H9 (cell line): ENCODE measurements around the gene HMCN1. TPM values are rescaled to one million over a fixed set of nuclear protein-coding genes. Genes with fewer than 3 reads are reported as not detected.

ENCODE experiments used
- DNase-seq: peaks from one replicate; pipeline ENCODE4 v3.0.0-alpha.2; 2017
- H2AFZ ChIP-seq: one replicate; pipeline ENCODE4 v1.6.1; 2013; ENCODE audit warnings: mild to moderate bottlenecking, low read length, control low read depth, moderate library complexity
- H2AK5ac ChIP-seq: 2 replicates; pipeline ENCODE4 v1.6.1; 2013; ENCODE audit warnings: low read length, control low read depth, mixed read lengths; ENCODE audit not compliant: insufficient read length
- H2BK120ac ChIP-seq: one replicate; pipeline ENCODE4 v1.6.1; 2013; ENCODE audit warnings: low read depth, mild to moderate bottlenecking, low read length, control low read depth, inconsistent platforms; ENCODE audit not compliant: poor library complexity, severe bottlenecking
- H2BK12ac ChIP-seq: 2 replicates; pipeline ENCODE4 v1.6.1; 2013; ENCODE audit warnings: low read length, control low read depth, mixed read lengths, low read depth; ENCODE audit not compliant: insufficient read length
- H2BK15ac ChIP-seq: 2 replicates; pipeline ENCODE4 v1.6.1; 2013; ENCODE audit warnings: low read depth, low read length, control low read depth
- H2BK20ac ChIP-seq: one replicate; pipeline ENCODE4 v1.6.1; 2013; ENCODE audit warnings: low read depth, mild to moderate bottlenecking, low read length, control low read depth, inconsistent platforms; ENCODE audit not compliant: poor library complexity, severe bottlenecking
- H2BK5ac ChIP-seq: 2 replicates; pipeline ENCODE4 v1.6.1; 2013; ENCODE audit warnings: low read length, control low read depth, mixed read lengths; ENCODE audit not compliant: insufficient read length
- H3K14ac ChIP-seq: 2 replicates; pipeline ENCODE4 v1.6.1; 2013; ENCODE audit warnings: low read length, control low read depth; ENCODE audit not compliant: insufficient read depth
- H3K18ac ChIP-seq: 2 replicates; pipeline ENCODE4 v1.6.1; 2013; ENCODE audit warnings: low read depth, mild to moderate bottlenecking, mixed read lengths, low read length, control low read depth; ENCODE audit not compliant: insufficient read length
- H3K23ac ChIP-seq: 2 replicates; pipeline ENCODE4 v1.6.1; 2013; ENCODE audit warnings: low read length, control low read depth, mixed read lengths, low read depth; ENCODE audit not compliant: insufficient read length
- H3K23me2 ChIP-seq: 2 replicates; pipeline ENCODE4 v1.6.1; 2013; ENCODE audit warnings: low read depth, mild to moderate bottlenecking, mixed read lengths, low read length, control low read depth; ENCODE audit not compliant: insufficient read length, poor library complexity, severe bottlenecking
- H3K27ac ChIP-seq: 2 replicates; pipeline ENCODE4 v1.5.1; 2013; ENCODE audit warnings: low read length, control low read depth, mixed read lengths, low read depth; ENCODE audit not compliant: insufficient read length
- H3K27me3 ChIP-seq: 2 replicates; pipeline ENCODE4 v1.6.1; 2013; ENCODE audit warnings: low read length, control low read depth, inconsistent platforms; ENCODE audit not compliant: insufficient read depth
- H3K4ac ChIP-seq: 2 replicates; pipeline ENCODE4 v1.6.1; 2013; ENCODE audit warnings: low read depth, mild to moderate bottlenecking, control low read depth, inconsistent platforms, low read length, moderate library complexity
- H3K4me1 ChIP-seq: 2 replicates; pipeline ENCODE4 v1.6.1; 2013; ENCODE audit warnings: low read length, control low read depth, inconsistent platforms; ENCODE audit not compliant: insufficient read depth
- H3K4me2 ChIP-seq: 2 replicates; pipeline ENCODE4 v1.6.1; 2013; ENCODE audit warnings: low read length, control low read depth, mixed read lengths; ENCODE audit not compliant: insufficient read length, insufficient read depth
- H3K56ac ChIP-seq: 2 replicates; pipeline ENCODE4 v1.6.1; 2013; ENCODE audit warnings: low read depth, mild to moderate bottlenecking, mixed read lengths, low read length, control low read depth; ENCODE audit not compliant: insufficient read length
- H3K79me1 ChIP-seq: 2 replicates; pipeline ENCODE4 v1.6.1; 2013; ENCODE audit warnings: low read depth, mild to moderate bottlenecking, moderate library complexity, low read length, control low read depth, inconsistent platforms; ENCODE audit not compliant: insufficient read depth, poor library complexity, severe bottlenecking
- H3K79me2 ChIP-seq: 2 replicates; pipeline ENCODE4 v1.6.1; 2013; ENCODE audit warnings: low read length, control low read depth, inconsistent platforms; ENCODE audit not compliant: insufficient read depth
- H3K9ac ChIP-seq: 2 replicates; pipeline ENCODE4 v1.6.1; 2013; ENCODE audit warnings: low read length, control low read depth, mixed read lengths; ENCODE audit not compliant: insufficient read length; ENCODE audit errors: extremely low read depth
- H3K9me3 ChIP-seq: one replicate; pipeline ENCODE4 v1.6.1; 2013; ENCODE audit warnings: low read depth, low read length, inconsistent platforms; ENCODE audit not compliant: control insufficient read depth
- H3T11ph ChIP-seq: one replicate; pipeline ENCODE4 v1.6.1; 2013; ENCODE audit warnings: mild to moderate bottlenecking, low read length, control low read depth, inconsistent platforms
- H4K20me1 ChIP-seq: one replicate; pipeline ENCODE4 v1.6.1; 2013; ENCODE audit not compliant: control insufficient read depth, insufficient read length, insufficient read depth
- H4K5ac ChIP-seq: 2 replicates; pipeline ENCODE4 v1.6.1; 2013; ENCODE audit warnings: low read depth, mild to moderate bottlenecking, mixed read lengths, low read length, control low read depth; ENCODE audit not compliant: insufficient read length
- H4K8ac ChIP-seq: replicated peaks from 2 replicates; pipeline ENCODE4 v1.6.1; 2013; ENCODE audit warnings: low read length, control low read depth, mixed read lengths, low read depth; ENCODE audit not compliant: insufficient read length
- H4K91ac ChIP-seq: 2 replicates; pipeline ENCODE4 v1.6.1; 2013; ENCODE audit warnings: low read depth, mild to moderate bottlenecking, moderate library complexity, mixed read lengths, low read length, control low read depth; ENCODE audit not compliant: insufficient read length
- H3K27ac Mint-ChIP-seq, 3 experiments: 2 replicates in 2 of 3; 3 replicates in 1 of 3; pipeline ENCODE4 v1.8.0; 2020 to 2021; ENCODE audit warnings: mixed read lengths in 3 of 3, mild to moderate bottlenecking in 1 of 3, moderate library complexity in 1 of 3
- H3K27me3 Mint-ChIP-seq: 2 replicates; pipeline ENCODE4 v1.8.0; 2021; ENCODE audit warnings: low read depth, mild to moderate bottlenecking, moderate library complexity, mixed read lengths
- H3K36me3 Mint-ChIP-seq, 3 experiments: 2 replicates in 2 of 3; 3 replicates in 1 of 3; pipeline ENCODE4 v1.8.0; 2020 to 2021; ENCODE audit warnings: low read depth in 3 of 3, mixed read lengths in 3 of 3; ENCODE audit not compliant: insufficient read depth in 1 of 3
- H3K4me1 Mint-ChIP-seq, 2 experiments: 2 replicates each; pipeline ENCODE4 v1.8.0; 2020; ENCODE audit warnings: mixed read lengths in 2 of 2
- H3K4me3 Mint-ChIP-seq, 2 experiments: 2 replicates in 1 of 2; 3 replicates in 1 of 2; pipeline ENCODE4 v1.8.0; 2020 to 2021; ENCODE audit warnings: mild to moderate bottlenecking in 2 of 2, mixed read lengths in 2 of 2, moderate library complexity in 1 of 2
- H3K9me3 Mint-ChIP-seq, 2 experiments: 2 replicates in 1 of 2; 3 replicates in 1 of 2; pipeline ENCODE4 v1.8.0; 2020; ENCODE audit warnings: mild to moderate bottlenecking in 2 of 2, mixed read lengths in 2 of 2, moderate library complexity in 1 of 2
- WGBS: extraction: QIAGEN DNeasy Blood & Tissue Kit; methylation state at CpG from one replicate; pipeline ENCODE4 v1.1.7; 2013; ENCODE audit warnings: missing lambda C conversion rate, low lambda C conversion rate, mixed read lengths; ENCODE audit not compliant: insufficient read length; ENCODE audit errors: extremely low coverage; 5-methylcytosine and 5-hydroxymethylcytosine counted together
- total RNA-seq: library from RNA; stranded (reverse); gene quantifications from 2 replicates; pipeline ENCODE4 v1.2.1, GENCODE V29; 2021
- TF ChIP-seq, protein P1 (sequence below): fragments of 200-600 bp; sonication (generic); conservative IDR thresholded peaks from 3 replicates; pipeline ENCODE4 v1.8.0; 2021; ENCODE audit warnings: antibody characterized with exemption, mild to moderate bottlenecking

Gene HMCN1
- total RNA-seq, 1 experiment from 2014 or later: 3.3 TPM

DNA sequence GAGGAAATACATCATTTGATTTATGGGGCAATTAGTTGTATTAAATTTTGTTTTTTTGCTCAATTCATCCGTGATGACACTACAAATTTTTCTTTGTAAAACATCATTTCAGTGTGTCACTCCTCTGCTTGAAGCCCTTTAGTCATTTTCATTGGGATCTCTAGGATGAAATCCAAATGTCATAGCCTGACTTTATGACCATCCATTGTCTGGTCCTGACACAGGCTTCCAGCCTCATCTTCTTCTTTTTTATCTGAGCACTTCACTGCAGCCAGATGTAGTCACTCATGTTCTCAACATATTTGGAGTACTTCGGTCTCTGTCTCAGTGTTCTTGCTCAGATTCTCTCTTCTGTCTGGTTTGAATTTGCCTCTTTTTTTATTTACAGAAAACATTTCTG, 173.1 kb downstream of the HMCN1 start:
- Mint-ChIP-seq H3K27me3 (no peaks in the 10 kb centered on the region), H3K36me3 (peaks cover 0 to 2% (median 0%) of the 10 kb centered on the region in 3 experiments; a peak in 2 of 7 replicates), H3K4me3 (no peak overlapping the region), H3K4me1 (peaks cover 37 to 38% of the 10 kb centered on the region in 2 experiments), H3K9me3 (no peaks in the 10 kb centered on the region), H3K27ac (peak overlapping the region; percentile 48 to 91 (median 81); a peak in 5 of 7 replicates)
- H4K5ac ChIP-seq: no peak overlapping the region
- H3K9me3 ChIP-seq: no peaks in the 10 kb centered on the region
- H3K27ac ChIP-seq: no peak overlapping the region
- H3K56ac ChIP-seq: no peak overlapping the region
- H3K14ac ChIP-seq: no peak overlapping the region; the same call in 1 of the 2 replicates
- H3K4me2 ChIP-seq: no peak overlapping the region
- no peaks in the 10 kb centered on the region for H4K20me1 ChIP-seq
- no peak overlapping the region for H4K8ac ChIP-seq
- TF ChIP-seq, protein P1, sequence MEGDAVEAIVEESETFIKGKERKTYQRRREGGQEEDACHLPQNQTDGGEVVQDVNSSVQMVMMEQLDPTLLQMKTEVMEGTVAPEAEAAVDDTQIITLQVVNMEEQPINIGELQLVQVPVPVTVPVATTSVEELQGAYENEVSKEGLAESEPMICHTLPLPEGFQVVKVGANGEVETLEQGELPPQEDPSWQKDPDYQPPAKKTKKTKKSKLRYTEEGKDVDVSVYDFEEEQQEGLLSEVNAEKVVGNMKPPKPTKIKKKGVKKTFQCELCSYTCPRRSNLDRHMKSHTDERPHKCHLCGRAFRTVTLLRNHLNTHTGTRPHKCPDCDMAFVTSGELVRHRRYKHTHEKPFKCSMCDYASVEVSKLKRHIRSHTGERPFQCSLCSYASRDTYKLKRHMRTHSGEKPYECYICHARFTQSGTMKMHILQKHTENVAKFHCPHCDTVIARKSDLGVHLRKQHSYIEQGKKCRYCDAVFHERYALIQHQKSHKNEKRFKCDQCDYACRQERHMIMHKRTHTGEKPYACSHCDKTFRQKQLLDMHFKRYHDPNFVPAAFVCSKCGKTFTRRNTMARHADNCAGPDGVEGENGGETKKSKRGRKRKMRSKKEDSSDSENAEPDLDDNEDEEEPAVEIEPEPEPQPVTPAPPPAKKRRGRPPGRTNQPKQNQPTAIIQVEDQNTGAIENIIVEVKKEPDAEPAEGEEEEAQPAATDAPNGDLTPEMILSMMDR: no peak
- H3K18ac ChIP-seq: no peak overlapping the region
- no peak overlapping the region for H2AK5ac ChIP-seq
- H3K23ac ChIP-seq: no peak overlapping the region
- H2BK20ac ChIP-seq: no peak overlapping the region
- H4K91ac ChIP-seq: no peak overlapping the region
- no peak overlapping the region for H2AFZ ChIP-seq
- no peak for DNase-seq
- H2BK15ac ChIP-seq: no peak overlapping the region
- no peaks in the 10 kb centered on the region for H3K27me3 ChIP-seq
- no peaks in the 10 kb centered on the region for H3K23me2 ChIP-seq
- H2BK12ac ChIP-seq: no peak overlapping the region
- peaks cover 7% of the 10 kb centered on the region; the same call in 1 of the 2 replicates for H3K4me1 ChIP-seq
- no peaks in the 10 kb centered on the region for H3K79me2 ChIP-seq
- H3K79me1 ChIP-seq: no peaks in the 10 kb centered on the region
- H2BK5ac ChIP-seq: no peak overlapping the region
- WGBS: no CpG with 5 or more reads among the region's 2 CpGs
- H3T11ph ChIP-seq: no peak overlapping the region
- H3K9ac ChIP-seq: no peak overlapping the region
- H2BK120ac ChIP-seq: no peak overlapping the region
- H3K4ac ChIP-seq: no peak overlapping the region
